ENCODE measurements around the gene P2RX7.

P2RX7 gene

DNA sequence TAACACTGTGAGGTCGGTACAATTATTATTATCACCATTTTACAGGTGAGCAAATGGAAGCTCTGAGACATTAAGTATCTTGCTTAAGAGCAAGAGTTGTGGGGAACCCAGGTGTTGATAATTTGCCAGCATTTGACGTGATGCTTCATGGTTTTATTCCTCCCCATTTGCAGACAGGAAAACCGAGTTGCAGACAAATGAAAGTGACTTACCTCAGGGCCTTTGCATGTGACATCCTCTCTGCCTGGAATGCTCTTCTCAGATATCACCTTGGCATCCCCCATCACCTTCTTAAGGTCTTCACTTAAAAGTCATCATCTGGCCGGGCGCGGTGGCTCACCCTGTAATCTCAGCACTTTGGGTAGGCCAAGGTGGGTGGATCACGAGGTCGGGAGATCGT, 21.0 kb upstream of the P2RX7 start:
- no peak for DNase-seq

DNA sequence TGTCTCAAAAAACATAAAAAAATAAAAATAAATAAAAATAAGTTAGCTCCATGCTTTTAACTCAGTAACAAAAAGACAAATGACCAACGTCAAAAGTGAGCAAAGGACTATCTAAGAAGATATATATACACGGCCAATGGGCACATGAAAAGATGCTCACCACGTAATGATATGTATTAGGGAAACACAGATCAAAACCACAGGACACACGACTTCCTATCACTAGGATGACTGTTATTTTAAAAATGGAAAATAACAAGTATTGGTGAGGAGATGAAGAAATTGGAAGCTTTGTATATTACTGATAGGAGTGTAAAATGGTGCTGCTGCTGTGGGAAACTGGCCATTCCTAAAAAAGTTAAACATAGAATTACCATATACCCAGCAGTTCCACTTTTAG, 20.2 kb upstream of the P2RX7 start:
- no peak for DNase-seq

DNA sequence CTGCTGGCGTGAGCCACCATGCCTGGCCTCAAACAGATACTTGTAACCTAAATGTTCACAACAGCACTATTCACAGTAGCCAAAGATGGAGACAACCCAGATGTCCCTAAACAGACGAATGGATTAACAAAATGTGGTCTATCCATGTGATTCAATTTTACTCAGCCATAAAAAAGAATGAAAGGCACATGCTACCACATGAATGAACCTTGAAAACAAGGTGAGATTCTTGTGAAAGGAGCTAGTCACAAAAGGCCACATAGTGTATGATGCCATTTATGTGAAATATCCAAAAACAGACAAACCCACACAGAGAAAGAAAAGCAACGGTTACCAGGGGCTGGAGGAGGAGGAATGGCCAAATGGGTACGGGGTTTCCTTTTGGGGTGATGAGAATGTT, 19.6 kb upstream of the P2RX7 start:
- no peak for DNase-seq

DNA sequence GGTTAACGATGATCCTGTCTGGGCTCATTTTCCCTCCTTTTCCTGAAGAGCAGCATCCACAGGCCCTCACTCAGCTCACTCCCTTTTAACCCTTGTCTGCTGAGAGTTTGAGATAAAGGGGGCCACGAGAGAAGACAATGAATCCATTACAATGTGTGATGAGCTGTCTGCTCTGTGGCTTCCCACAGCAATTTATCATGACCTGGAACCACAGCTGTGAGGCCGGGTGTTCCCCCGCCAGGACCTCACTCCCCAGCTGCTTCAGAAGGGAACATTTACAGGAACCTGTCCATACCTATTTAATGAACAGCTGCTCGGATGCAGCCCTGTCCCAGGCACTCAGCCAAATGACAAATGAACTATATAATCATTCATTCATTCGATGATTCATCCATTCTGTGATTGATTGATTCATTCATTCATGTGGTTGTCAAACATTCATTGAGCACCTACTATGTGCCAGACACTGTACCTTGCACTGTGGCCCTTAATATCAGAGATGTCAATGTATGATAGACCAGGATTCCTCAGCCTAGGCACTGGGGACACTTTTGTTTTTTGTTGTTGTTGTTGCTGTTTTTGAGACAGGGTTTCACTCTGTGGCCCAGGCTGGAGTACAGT, 18.5 kb upstream of the P2RX7 start:
- no peak for DNase-seq

DNA sequence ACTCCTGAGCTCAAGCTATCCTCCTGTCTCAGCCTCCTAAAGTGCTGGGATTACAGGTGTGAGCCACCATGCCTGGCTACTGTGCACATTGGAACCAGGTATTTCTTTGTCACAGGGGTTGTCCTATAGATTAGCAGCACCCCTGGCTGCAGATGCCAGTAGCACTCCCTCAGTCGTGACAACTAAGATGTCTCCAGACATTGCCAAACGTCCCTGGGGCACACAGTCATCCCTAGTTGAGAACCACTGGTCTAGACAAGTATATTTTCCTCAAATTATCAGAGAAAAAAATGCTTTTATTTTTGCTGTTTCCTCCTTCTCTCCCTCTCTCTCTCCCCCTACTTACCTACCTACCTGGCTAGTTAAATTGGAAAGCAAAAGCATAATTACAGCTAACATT, 17.9 kb upstream of the P2RX7 start:
- no peak for DNase-seq

DNA sequence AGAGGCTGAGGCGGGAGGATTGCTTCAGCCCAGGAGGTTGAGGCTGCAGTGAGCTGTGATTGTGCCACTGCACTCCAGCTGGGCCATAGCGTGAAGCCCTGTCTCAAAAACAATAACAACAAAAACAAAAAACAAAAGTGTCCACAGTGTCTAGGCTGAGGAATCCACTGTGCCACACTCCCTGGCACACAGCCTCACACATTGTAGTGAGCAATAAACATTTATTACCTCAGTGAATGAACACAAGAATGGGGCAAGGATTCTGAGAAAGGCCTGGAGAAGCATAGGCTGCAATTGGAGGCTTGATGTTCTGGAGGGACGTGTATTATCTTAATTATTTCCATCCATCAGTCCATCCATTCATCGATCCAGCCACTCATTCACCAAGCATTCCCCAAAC, 17.1 kb upstream of the P2RX7 start:
- no peak for DNase-seq

DNA sequence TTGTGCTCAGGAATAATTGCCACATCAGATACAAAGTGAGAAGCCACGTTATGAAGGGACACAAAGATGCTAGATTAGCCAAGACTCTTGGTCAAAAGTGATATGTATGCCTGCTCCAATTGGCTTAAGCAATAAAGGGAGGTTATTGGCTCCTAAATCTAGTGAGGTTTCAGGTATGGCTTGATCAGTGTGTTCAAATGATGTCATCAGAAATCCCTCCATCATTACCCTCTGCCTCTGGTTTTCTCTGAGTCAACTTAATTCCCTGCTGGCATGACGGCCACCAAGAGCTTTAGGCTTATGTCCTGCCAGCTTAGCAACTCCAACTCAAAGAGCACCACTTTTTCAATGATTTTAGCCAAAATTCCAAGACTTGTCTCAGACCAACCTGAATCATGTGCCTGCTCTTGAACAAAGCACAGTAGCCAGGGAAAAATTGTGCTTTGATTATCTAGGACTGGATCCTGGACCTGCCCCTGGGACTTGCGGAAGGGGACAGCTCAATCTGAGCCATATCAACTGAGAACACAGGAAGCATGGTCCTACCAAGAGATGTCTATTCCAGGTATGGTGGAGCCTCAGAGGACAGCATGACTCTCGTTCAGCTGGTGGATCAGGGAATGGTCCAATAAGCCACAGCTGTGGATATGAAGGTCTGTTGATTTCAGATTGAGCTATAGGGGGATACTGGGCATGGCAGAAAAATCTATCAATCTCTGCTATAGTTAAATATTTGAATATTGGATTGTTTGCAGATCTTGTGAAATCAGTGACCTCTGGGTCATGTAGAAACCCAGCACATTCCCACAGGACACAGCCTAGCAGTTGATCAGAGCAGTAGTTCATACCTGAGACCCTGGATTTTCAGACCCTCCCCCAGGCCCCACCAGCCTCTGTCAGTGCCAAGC, 16.1 kb upstream of the P2RX7 start:
- DNase-seq, result no peak

DNA sequence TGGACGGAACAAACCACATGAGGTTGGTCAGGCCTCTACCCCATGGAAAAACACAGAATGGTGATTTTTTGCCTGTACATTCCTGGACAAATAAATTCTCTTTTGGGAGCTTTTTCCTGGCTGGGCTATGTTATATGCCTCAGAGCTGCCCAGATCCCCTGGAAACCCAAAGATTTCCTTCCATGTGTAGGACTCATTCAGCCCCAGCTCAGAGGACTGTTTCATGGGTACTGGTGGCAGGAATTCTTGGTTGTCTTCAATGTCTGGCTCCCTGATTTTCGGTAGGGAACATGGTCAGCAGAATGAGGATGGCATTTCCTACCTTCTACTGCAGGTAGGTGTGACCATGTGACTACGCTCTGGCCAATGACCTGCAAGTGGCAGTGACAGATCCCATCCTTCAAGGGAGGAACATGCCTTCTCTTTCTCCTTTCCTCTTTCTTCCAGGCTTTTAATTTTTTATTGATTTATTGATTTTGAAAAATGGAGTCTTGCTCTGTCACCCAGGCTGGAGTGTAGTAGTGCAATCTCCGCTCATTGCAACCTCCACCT, 15.4 kb upstream of the P2RX7 start:
- no peak for DNase-seq

DNA sequence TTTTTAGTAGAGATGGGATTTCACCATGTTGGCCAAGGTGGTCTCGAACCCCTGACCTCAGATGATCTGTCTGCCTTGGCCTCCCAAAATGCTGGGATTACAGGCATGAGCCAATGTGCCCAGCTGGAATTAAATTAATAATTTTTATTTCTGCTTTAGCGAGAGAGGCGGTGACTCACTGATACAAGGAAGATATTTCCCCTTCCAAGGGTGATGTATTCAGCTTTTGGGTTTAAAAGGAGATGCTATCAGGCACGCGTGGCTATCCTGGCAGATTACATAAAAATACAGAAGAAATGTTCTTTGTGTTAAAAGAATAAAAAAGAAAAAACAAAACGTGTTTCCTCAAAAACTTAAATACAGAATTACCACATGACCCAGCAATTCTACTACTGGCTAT, 12.4 kb upstream of the P2RX7 start:
- no peak for DNase-seq

DNA sequence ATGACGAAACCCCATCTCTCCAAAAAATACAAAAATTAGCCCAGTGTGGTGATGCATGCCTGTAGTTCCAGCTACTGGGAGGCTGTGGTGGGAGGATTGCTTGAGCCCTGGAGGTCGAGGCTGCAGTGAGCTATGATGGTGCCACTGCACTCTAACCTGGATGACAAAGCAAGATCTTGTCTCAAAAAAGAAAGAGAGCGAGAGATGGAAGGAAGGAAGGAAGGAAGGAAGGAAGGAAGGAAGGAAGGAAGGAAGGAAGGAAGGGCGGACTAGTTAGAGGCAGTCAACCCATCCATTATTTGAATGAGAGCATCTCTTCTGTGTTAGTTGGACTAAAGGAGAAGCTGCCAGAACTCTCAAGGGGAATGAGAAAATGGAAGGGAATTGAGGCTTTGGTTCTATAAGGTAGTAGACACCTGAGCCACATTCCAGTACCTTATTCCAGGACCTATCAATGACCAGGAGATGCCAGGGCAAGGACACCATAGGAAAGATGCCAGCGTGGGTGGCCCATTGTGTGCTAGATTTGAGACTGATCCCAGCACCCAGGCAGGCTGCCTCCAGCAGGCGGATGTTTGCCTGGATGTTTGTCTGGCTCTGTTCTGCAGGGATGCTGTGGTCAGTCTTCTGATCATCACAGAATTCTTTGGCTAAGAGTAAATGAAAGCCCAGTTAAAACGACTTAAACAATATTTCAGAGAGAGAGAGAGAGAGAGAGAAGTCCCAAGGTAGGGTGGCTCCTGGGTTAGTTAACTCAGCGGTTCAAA, 11.5 kb upstream of the P2RX7 start:
- no peak for DNase-seq

DNA sequence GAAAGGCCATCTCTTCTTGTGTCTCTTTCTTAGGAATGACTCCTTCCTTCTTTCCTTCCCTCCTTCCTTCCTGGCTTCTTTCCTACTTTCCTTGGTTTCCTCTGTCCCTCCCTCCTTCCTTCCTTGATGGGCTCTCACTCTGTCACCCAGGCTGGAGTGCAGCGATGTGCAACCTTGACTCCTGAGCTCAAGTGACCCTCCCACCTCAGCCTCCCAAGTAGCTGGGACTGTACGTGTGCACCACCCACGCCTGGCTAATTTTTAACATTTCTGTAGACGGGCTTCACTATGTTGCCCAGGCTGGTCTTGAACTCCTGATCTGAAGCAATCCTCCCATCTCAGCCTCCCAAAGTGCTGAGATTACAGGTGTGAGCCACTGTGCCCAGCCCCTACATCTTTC, 10.9 kb upstream of the P2RX7 start:
- DNase-seq, result no peak

DNA sequence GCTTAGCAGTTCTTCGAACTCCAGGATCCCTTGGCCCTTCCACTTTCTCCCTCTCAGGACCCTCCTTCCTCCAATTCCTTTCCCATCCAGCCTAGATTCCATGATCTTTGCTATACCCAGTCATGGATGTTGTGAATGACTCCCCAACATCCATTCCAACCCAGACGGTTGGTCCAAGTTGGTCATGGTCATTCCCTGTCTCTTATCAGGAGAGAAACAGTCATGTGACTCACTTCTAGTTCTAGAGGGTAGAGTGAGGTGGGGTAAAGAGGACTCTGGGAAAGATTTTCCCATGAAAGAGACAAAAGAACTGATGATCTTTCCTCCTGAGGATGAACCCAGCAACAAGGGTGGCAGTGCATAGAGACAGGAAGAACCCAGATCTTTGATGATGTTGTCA, 9.2 kb upstream of the P2RX7 start:
- no peak for DNase-seq

DNA sequence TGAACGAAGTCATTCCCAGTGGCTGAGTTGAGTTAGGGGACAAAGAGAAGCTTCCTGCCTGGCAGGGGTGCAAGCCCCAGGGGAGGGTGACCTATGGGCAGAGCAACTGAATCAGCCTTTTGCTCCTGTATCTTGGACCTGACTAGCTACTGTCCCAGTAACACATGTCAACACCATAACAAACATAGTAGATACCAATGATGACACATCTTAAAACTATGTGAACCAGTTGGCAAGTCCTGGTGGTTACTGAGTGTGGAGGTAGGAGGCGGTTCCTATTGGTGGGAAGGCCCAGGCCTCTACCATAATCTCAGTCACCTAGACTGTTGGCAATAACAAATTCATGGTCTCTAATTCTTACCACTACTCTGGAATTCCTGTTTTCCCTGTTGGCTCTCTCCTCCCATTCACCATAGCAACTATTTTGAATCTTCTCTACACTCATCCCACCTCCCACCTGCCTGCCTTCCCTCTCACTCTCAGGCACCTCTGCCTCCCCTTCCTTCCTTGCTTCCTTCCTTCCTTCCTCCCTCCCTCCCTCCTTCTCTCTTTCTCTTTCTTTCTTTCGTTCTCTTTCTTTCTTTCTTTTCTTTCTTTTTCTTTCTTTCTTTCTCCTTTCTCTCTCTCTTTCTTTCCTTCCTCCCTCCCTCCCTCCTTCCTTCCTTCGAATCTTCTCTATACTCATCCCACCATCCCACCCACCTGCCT, 8.1 kb upstream of the P2RX7 start:
- no peak for DNase-seq

DNA sequence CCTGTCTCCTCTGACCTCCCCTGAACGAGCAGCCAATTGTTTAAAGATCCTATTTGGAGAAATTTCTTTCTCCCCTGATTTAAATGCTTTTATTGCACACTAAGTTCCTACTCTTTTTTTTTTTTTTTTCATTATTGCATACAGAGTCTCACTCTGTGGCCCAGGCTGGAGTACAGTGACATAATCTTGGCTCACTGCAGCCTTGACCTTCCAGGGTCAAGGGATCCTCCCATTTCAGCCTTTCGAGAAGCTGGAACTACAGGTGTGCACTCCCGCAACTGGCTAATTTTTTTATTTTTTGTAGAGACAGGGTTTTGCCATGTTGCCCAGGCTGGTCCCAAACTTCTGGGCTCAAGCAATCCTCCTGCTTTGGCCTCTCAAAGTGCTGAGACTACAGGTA, 5.2 kb upstream of the P2RX7 start:
- no peak for DNase-seq

DNA sequence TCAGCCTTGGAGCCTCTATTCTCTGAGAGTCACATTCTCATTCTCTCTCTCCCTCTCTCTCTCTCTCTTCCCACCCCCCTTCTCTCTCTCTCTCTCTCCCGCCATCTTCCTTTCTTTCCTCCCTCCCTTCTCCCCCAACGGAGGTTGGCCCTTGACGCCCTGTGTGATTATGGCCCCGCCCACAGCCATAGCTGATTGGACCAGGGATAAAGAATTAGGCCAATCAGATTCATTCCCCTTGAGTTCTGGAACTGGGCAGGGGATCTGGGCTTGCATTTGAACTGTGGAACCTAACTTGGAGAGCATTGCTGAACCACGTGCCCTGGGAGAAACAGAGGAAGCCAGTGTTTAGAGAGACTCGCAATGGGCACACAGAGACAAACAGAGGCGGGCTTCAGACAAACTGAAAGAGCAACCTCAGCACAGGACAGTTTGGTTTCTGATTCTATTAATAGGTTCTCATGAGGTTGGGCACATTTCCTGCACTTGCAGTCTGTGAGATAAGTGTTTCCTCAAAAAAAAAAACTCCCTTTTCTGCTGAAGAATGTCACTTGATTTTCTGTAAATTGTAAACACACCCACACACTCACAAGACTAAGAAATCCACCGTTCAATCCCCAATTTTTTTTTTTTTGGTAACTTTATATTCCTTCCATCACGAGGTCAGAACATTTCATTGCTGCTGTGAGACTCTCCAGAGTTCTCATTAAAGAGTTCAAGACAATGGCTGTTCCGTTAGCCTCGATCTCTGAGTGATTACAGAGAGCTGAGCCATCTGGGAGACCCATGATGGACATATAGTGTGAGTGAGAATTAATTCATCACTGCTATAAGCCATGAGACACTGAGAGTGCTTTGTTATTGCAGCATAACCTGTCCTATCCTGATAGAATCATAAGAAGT, 3.5 kb upstream of the P2RX7 start:
- DNase-seq, result peak; percentile 53

DNA sequence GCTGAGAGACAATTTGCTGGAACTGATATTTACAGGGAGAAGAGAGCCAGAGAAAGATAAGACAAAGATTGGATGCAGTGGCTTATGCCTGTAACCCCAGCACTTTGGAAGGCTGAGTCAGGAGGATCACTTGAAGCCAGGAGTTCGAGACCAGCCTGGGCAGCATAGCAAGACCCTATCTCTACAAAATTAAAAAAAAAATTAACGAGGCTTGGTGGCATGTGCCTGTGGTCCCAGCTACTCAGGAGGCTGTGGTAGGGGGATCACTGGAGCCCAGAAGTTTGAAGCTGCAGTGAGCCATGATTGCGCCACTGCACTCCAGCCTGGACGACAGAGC, 2.9 kb upstream of the P2RX7 start:
- no peak for DNase-seq

DNA sequence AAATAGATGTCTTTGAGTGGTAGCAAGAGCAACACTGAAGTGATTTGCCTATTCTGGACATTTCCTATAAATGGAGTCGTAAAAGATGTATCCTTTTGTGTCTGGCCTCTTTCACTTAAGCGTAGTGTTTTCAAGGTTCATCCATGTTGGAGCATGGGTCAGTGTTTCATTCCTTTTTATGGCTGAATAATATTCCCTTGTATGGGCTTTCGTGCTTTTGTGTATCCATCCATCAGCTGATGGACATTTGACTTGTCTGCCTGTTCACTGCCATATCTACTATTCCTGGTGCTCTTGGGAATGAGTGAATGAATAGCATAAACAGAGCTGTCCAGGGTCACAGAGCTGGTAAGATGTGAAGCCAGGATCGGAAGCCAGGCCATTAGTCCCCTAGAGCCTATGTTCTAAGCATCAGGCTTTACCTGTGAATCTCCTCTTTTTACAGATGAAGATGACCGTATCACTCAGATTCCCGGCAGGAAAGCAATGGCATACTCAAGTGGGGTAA, 1.8 kb upstream of the P2RX7 start:
- DNase-seq, result no peak

DNA sequence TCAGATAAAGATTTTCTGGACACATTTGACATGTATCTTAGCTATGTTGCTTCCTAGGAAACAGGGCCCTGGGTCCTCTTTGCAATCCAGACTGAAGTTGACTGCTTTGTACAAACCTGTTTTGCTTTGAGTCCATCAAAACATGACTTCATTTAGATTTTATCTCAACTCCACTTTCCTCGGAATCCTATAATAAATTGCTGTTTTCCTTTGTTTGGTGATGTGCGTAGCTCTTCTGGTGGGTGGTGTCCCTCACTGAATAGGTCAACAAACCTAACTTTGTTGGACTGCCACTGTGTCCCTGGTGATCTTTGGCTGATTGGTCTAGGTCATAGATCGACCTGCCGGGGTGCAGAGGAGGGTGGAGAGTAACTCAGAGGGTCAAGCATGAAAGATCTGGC, 735 bp upstream of the P2RX7 start:
- no peak for DNase-seq

DNA sequence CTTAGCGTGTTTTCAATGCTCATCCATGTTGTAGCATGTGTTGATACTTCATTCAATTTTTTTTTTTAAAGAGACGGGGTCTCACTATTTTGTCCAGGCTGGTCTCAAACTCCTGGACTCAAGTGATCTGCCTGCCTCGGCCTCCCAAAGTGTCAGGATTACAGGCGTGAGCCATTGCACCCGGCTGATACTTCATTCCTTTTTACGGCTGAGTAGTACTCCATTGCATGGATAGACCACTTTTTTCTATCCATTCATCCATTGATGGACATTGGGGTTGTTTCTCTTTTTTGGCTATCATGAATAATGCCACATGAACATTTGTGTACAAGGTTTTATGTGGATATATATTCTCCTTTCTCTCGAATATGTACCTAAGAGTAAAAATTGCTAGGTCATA, 1.2 kb downstream of the P2RX7 start:
- DNase-seq, result no peak

DNA sequence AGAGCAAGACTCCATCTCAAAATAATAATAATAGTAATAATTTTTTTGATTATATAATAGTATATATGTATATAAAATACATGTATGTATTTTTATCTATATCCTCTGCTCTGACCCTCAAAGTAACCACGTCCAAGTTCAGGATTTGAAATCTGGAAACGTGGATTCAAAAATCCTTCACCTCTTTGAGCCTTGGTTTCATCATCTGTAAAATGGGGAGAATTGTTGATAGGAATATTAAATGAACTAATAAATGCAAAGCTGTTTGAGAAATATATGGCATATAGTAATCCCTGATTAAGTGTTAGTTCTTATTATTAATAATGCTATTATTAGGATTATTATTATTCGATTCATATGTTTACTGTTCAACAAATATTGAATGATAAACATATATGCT, 2.6 kb downstream of the P2RX7 start:
- no peak for DNase-seq

DNA sequence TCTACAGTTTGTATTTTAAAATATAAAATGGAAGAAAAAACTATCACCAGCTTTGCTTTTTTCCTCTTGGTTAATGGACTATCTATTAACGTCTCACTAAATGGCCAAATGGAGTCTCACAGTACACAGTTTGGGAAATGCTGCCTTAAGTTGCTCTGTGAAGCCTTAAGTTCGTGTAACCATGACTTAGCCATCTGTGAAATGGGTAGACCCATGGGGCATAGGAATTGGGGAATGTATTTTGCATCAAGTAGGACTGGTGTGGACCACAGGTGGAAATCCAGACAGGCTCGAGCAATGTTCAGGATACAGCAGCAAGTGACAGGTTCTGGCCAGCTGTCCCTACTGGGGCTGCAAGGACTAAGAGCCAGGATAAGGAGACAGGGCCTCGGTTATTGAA, 4.8 kb downstream of the P2RX7 start:
- no peak for DNase-seq

DNA sequence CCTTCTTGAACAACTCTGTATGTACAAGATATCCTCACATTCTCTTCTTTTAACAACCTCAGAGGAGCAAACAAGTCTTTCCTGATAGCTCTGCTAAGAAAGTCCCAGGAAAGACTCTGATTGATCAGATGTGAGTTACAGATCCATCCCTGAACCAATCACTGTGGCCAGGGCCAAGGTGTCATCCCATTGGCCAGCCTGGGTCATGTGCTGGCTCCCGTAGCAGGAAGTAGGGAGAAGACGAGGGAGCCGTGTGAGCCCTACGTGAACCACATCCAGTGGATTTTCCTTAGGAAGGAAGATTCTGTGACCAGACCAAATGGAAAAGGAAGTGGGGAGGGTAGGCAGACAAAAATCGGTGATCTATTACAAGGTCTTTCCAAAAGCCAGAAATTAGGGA, 5.6 kb downstream of the P2RX7 start:
- no peak for DNase-seq
